ENCODE measurements around the gene RNF166.

The RNF166 gene, protein sequence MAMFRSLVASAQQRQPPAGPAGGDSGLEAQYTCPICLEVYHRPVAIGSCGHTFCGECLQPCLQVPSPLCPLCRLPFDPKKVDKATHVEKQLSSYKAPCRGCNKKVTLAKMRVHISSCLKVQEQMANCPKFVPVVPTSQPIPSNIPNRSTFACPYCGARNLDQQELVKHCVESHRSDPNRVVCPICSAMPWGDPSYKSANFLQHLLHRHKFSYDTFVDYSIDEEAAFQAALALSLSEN

DNA sequence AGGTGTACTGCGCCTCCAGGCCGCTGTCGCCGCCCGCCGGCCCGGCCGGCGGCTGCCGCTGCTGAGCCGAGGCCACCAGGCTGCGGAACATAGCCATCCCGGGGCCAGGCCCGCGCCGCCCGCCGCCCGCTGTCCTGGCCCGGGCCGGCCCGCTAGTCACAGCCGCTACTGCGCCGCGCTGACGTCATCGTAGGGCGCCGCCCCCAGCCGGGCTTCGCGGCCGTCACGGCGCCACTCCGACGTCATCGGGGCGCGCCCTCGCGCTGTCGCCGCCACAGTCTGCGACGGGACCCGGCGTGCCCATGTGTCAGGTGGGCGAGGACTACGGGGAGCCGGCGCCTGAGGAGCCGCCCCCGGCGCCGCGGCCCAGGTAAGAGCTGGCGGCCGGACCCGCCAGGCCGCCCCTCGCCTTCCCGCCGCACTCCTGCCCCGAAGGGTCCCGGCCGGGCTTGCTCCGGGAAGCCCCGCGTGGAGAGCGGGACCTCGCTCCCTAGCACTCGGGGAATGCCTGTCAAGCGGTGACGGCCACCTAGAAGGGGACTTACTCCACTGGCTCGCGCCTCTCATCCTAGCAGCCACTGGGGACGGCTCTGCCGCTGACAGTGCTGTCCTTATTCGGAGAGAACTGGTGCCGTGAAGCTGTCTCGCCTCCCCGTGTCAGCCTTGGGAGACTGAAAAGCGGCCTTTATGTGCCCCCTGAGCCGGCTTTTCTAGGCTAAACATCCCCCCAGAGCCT lies at the start of gene RNF166, which contains the start of gene CTU2:
Gene RNF166, minus strand, starts transcription at position 180 of the 736 bp plus-strand sequence. Its CDS starts 83 bp downstream, at position 97.
Gene CTU2, plus strand, starts transcription at position 275 of the 736 bp plus-strand sequence. Its CDS starts 28 bp downstream, at position 303.
- Histone ChIP-seq H3K4me3 (ENCODE audit: low read length in 2 of 2) (peak within 1 kb of the TSS; percentile 97), H3K9me3 (ENCODE audit: control insufficient read depth in 2 of 2, low read length in 2 of 2) (no peaks in the 10 kb centered on the region), H3K27me3 (ENCODE audit: control insufficient read depth in 1 of 2, insufficient read depth in 2 of 2, low read length in 2 of 2) (no peaks in the 10 kb centered on the region), H3K4me1 (ENCODE audit: control insufficient read depth, insufficient read depth, low read length) (peaks cover 27% of the 10 kb centered on the region), H3K27ac (ENCODE audit: low read length) (peak within 1 kb of the TSS; percentile 70), H3K36me3 (ENCODE audit: control insufficient read depth in 2 of 2, insufficient read depth in 2 of 2, low read length in 2 of 2) (peaks cover 0 to 4% of the 10 kb centered on the region in 2 donors), H3K9ac (ENCODE audit: low read length in 2 of 2) (peak within 1 kb of the TSS; percentile 86 to 95)

DNA sequence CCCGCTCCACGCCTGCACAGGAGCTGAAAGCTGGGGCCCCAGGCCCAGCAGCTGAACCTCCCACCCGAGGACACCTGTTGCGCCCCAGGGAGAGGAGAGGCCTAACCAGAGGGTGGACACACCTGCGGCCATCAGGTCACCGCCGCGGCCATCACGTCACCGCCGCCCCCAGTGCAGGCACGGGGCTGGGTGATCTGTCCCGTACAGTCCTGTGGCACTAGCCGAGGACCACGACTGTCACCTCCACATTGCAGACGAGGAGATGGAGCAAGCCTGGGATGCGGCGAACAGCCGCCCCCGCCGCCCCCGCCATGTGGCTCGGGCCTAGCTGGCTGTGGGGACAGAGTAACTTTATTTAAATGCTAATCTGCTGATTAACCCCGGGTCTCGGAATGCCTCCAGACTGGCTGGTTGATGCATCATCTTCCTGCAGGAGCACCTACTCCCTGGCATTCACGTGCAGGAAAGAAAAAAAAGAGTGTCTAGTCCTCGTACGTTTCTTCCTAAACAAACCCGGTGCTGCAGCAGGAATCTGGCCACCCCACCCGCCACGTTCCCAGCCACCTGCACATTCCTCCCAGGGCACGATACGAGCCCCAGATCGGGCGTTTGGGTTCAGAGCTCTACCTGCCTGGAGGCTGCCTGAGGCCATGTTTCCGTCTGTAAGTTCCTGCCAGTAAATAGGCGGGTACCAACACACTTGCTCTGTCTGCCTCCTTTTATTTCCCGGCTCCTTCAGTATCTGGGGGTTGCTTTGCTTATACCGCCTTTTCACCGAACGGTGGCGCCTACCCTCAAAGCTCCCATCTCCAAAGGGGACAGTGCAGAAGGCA lies 48.9 kb upstream of the RNF166 start:
- Histone ChIP-seq H3K27ac (ENCODE audit: low read length) (peak overlapping the region; percentile 58), H3K27me3 (ENCODE audit: control insufficient read depth in 1 of 2, insufficient read depth in 2 of 2, low read length in 2 of 2) (no peaks in the 10 kb centered on the region), H3K9ac (ENCODE audit: low read length in 2 of 2) (peak overlapping the region in 1 of 2 donors; percentile 4), H3K9me3 (ENCODE audit: control insufficient read depth in 2 of 2, low read length in 2 of 2) (no peaks in the 10 kb centered on the region), H3K4me1 (ENCODE audit: control insufficient read depth, insufficient read depth, low read length) (peaks cover 69% of the 10 kb centered on the region), H3K4me3 (ENCODE audit: low read length in 2 of 2) (no peak overlapping the region), H3K36me3 (ENCODE audit: control insufficient read depth in 2 of 2, insufficient read depth in 2 of 2, low read length in 2 of 2) (peaks cover 3% of the 10 kb centered on the region in 2 donors)

DNA sequence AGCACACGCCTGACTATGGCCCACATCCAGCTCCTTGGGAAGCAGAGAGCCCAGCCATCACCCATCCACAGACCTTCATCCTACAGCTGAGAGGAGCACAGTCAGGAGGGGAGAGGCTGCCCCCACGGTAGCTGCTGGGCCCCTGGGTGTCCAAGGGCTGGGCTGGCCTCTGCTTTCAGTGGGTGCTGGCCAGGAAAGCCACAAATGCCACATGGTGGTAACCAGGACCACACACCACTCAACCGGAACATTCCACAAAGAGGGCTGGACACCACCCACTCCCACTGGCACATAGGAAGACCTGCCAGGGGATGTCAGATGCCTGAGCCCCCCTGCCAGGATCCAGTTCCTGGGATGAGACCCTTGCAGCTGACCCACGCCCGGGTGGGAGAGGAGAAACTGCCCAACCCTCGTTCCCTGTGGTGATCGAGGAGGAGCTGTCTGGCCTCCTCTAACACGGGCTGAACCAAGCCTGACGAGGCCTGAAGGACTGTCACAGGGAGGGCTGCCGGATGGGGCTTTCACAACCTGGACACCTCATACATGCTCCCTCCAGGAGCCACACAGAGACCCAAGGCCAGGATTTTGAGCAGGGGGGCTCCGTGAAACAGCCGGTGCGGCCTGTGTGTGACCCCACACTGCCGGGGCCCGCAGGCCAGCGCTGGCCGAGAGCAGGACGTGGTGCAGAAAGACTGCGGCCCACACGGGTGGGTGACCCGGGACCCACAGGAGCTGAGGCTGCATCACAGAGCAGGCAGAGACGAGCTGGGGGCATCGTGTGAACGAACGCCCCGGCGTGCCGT lies 48.1 kb upstream of the RNF166 start:
- Histone ChIP-seq H3K4me3 (ENCODE audit: low read length in 2 of 2) (peak overlapping the region in 1 of 2 donors; percentile 8), H3K9me3 (ENCODE audit: control insufficient read depth in 2 of 2, low read length in 2 of 2) (no peaks in the 10 kb centered on the region), H3K27me3 (ENCODE audit: control insufficient read depth in 1 of 2, insufficient read depth in 2 of 2, low read length in 2 of 2) (no peaks in the 10 kb centered on the region), H3K36me3 (ENCODE audit: control insufficient read depth in 2 of 2, insufficient read depth in 2 of 2, low read length in 2 of 2) (peaks cover 3% of the 10 kb centered on the region in 2 donors), H3K9ac (ENCODE audit: low read length in 2 of 2) (peak overlapping the region; percentile 4 to 21), H3K27ac (ENCODE audit: low read length) (peak overlapping the region; percentile 58), H3K4me1 (ENCODE audit: control insufficient read depth, insufficient read depth, low read length) (peaks cover 61% of the 10 kb centered on the region)

DNA sequence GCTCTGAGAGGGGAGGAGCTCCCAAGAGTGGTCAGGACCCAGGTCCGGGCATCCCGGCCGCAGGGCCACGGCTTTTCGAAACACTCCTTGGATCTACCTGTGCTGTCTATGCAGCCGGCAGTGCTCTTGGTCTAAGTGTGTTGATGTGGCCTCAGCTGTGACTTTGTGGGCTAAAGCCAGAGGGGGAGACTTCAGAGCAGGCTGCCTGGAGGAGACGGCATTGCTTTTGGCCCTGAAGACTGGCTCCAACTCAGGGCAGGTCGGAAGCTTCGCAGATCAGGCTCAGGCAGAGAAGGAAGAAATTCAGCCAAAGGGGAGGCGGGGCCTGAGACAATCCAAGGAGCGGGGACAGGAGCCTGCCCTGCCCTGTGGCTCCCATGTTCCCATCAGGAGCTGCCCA lies 47.4 kb upstream of the RNF166 start:
- Histone ChIP-seq H3K27ac (ENCODE audit: low read length) (peak overlapping the region; percentile 58), H3K36me3 (ENCODE audit: control insufficient read depth in 2 of 2, insufficient read depth in 2 of 2, low read length in 2 of 2) (peaks cover 3% of the 10 kb centered on the region in 2 donors), H3K27me3 (ENCODE audit: control insufficient read depth in 1 of 2, insufficient read depth in 2 of 2, low read length in 2 of 2) (no peaks in the 10 kb centered on the region), H3K4me1 (ENCODE audit: control insufficient read depth, insufficient read depth, low read length) (peaks cover 55% of the 10 kb centered on the region), H3K4me3 (ENCODE audit: low read length in 2 of 2) (peak overlapping the region in 1 of 2 donors; percentile 8), H3K9ac (ENCODE audit: low read length in 2 of 2) (peak overlapping the region in 1 of 2 donors; percentile 6), H3K9me3 (ENCODE audit: control insufficient read depth in 2 of 2, low read length in 2 of 2) (no peaks in the 10 kb centered on the region)

DNA sequence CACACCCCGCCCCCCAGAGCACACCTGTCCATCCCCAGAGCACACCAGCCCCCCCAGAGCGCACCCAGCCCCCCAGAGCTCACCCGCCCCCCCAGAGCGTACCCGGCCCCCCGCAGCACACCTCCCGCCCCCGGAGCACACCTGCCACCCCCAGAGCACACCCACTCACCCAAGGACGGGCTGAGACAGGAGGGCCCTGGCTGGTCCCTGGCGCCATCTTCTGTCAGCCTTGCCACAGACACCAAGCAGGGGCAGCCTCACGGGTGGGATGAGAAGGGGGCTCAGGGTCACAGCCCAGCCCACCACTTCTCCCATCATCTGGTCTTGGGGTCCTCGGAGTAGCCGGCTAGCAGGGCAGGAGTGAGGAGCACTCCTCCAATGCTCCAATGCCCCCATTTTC lies 47.0 kb upstream of the RNF166 start:
- Histone ChIP-seq H3K36me3 (ENCODE audit: control insufficient read depth in 2 of 2, insufficient read depth in 2 of 2, low read length in 2 of 2) (peaks cover 3% of the 10 kb centered on the region in 2 donors), H3K4me1 (ENCODE audit: control insufficient read depth, insufficient read depth, low read length) (peaks cover 54% of the 10 kb centered on the region), H3K27ac (ENCODE audit: low read length) (peak overlapping the region; percentile 58), H3K27me3 (ENCODE audit: control insufficient read depth in 1 of 2, insufficient read depth in 2 of 2, low read length in 2 of 2) (no peaks in the 10 kb centered on the region), H3K4me3 (ENCODE audit: low read length in 2 of 2) (no peak overlapping the region), H3K9me3 (ENCODE audit: control insufficient read depth in 2 of 2, low read length in 2 of 2) (no peaks in the 10 kb centered on the region), H3K9ac (ENCODE audit: low read length in 2 of 2) (peak overlapping the region in 1 of 2 donors; percentile 6)

GRCh38 chr16:88752386-88753002 lies 46.3 kb upstream of the RNF166 start:
- no peak overlapping the region for H3K4me3 ChIP-seq (ENCODE audit: low read length in 2 of 2)

DNA sequence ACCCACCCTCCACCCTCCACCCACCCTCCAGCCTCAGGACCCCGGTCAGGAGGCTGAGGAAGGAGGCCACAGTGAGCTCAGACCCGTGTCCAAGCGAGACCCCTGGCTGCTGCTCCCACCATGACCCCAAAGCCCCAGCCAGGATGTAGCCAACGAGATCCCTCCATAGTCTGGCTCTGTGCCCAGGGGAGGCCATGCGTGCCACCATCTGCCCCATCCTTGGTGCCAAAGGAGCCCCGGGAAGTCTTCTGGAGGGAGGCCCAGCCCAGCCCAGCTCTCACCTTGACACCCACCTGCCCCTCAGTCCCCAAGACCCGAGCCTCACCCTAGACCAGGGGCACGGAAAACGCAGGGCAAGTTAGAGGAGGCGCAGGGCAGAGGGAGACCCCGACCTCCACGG lies 44.6 kb upstream of the RNF166 start:
- H3K27ac ChIP-seq (ENCODE audit: low read length) = peak overlapping the region; percentile 18
- H3K27me3 ChIP-seq (ENCODE audit: control insufficient read depth in 1 of 2, insufficient read depth in 2 of 2, low read length in 2 of 2) = no peaks in the 10 kb centered on the region
- H3K9ac ChIP-seq (ENCODE audit: low read length in 2 of 2) = no peak overlapping the region
- peaks cover 3% of the 10 kb centered on the region in 2 donors for H3K36me3 ChIP-seq (ENCODE audit: control insufficient read depth in 2 of 2, insufficient read depth in 2 of 2, low read length in 2 of 2)
- H3K9me3 ChIP-seq (ENCODE audit: control insufficient read depth in 2 of 2, low read length in 2 of 2) = no peaks in the 10 kb centered on the region
- H3K4me3 ChIP-seq (ENCODE audit: low read length in 2 of 2) = no peak overlapping the region
- peaks cover 65% of the 10 kb centered on the region for H3K4me1 ChIP-seq (ENCODE audit: control insufficient read depth, insufficient read depth, low read length)

More at GRCh38 chr16:88752386-88753002, 46.3 kb upstream of the RNF166 start:
- Histone ChIP-seq H3K27me3 (ENCODE audit: control insufficient read depth in 1 of 2, insufficient read depth in 2 of 2, low read length in 2 of 2) (no peaks in the 10 kb centered on the region), H3K27ac (ENCODE audit: low read length) (no peak overlapping the region), H3K9me3 (ENCODE audit: control insufficient read depth in 2 of 2, low read length in 2 of 2) (no peaks in the 10 kb centered on the region), H3K9ac (ENCODE audit: low read length in 2 of 2) (no peak overlapping the region), H3K4me1 (ENCODE audit: control insufficient read depth, insufficient read depth, low read length) (peaks cover 54% of the 10 kb centered on the region), H3K36me3 (ENCODE audit: control insufficient read depth in 2 of 2, insufficient read depth in 2 of 2, low read length in 2 of 2) (peaks cover 3% of the 10 kb centered on the region in 2 donors)

DNA sequence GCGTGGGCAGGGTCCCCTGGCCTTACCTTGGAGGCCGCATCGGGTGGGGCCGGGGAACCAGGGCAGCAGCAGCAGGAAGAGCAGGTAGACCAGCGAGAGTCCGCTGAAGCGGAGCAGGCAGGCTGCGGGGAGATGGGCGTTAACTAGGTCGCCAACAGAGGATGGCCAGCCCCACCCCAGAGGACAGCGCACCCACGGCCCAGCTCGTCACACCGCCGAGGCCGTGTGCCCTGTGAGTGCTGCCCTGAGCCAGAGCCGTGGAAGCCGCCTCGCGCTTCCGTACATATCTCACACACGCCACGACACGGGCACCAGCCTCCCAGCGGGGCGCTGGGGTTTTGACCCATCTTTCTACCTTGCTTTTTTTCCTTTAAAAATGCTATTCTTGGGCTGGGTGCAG lies 43.1 kb upstream of the RNF166 start:
- no peak overlapping the region for H3K4me3 ChIP-seq (ENCODE audit: low read length in 2 of 2)
- peaks cover 63% of the 10 kb centered on the region for H3K4me1 ChIP-seq (ENCODE audit: control insufficient read depth, insufficient read depth, low read length)
- peaks cover 3% of the 10 kb centered on the region in 2 donors for H3K36me3 ChIP-seq (ENCODE audit: control insufficient read depth in 2 of 2, insufficient read depth in 2 of 2, low read length in 2 of 2)
- no peak overlapping the region for H3K27ac ChIP-seq (ENCODE audit: low read length)
- H3K9ac ChIP-seq (ENCODE audit: low read length in 2 of 2) = no peak overlapping the region
- H3K27me3 ChIP-seq (ENCODE audit: control insufficient read depth in 1 of 2, insufficient read depth in 2 of 2, low read length in 2 of 2) = no peaks in the 10 kb centered on the region
- no peaks in the 10 kb centered on the region for H3K9me3 ChIP-seq (ENCODE audit: control insufficient read depth in 2 of 2, low read length in 2 of 2)

DNA sequence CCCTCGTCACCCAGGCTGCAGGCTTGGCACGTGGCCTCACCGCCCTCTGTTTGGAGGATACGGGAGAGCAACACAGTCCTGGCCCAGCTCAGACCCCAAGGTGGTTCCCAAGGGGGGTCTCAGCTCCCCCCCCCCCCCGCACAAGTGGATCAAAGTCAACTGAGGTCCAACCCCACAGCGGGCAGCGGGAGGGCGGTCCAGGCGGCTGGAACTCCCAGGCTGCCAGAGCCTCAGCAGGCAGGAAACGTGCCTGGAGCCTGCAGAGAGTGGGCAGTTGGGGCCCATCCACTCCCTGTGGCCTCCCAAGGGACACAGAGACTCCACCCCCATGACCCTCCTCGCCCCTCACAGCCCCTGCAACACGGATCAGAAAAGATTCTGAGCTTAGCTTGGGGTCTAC lies 42.2 kb upstream of the RNF166 start:
- H3K36me3 ChIP-seq (ENCODE audit: control insufficient read depth in 2 of 2, insufficient read depth in 2 of 2, low read length in 2 of 2) = peaks cover 3% of the 10 kb centered on the region in 2 donors
- peak overlapping the region; percentile 86 for H3K27ac ChIP-seq (ENCODE audit: low read length)
- H3K4me1 ChIP-seq (ENCODE audit: control insufficient read depth, insufficient read depth, low read length) = peaks cover 63% of the 10 kb centered on the region
- H3K27me3 ChIP-seq (ENCODE audit: control insufficient read depth in 1 of 2, insufficient read depth in 2 of 2, low read length in 2 of 2) = no peaks in the 10 kb centered on the region
- H3K9me3 ChIP-seq (ENCODE audit: control insufficient read depth in 2 of 2, low read length in 2 of 2) = no peaks in the 10 kb centered on the region
- H3K4me3 ChIP-seq (ENCODE audit: low read length in 2 of 2) = no peak overlapping the region
- H3K9ac ChIP-seq (ENCODE audit: low read length in 2 of 2) = no peak overlapping the region

All from stomach smooth muscle (tissue), 2 donors.